DMS 273 treated with DMSO at 0.1 percent for 48 hours (cell line): Measurements from ENCODE around the gene UBE2E1.

Experiments
- DNase-seq: peaks from one replicate; lab custom pipeline; 2025; lab: John Stamatoyannopoulos, UW

Gene UBE2E1

DNA sequence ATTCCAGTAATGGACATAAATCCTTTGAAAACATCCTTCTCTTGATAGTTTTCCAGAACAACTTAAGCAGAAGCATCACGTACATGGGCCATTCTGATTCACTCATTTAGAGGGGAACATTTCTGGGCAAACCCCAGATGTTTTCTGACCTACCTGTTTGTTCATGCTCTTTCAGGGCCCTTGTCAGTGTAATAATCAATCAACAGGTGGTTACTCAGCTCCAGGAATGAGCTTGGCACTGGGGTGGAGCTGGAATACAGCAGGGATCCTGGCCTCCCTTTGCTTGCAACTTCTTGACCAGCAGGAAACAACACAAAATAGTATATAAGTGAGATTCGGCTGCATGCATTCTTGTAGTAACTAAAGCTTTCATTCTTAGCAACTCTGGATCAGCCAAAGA, 9.2 kb upstream of the UBE2E1 start:
- DNase-seq: no peak

DNA sequence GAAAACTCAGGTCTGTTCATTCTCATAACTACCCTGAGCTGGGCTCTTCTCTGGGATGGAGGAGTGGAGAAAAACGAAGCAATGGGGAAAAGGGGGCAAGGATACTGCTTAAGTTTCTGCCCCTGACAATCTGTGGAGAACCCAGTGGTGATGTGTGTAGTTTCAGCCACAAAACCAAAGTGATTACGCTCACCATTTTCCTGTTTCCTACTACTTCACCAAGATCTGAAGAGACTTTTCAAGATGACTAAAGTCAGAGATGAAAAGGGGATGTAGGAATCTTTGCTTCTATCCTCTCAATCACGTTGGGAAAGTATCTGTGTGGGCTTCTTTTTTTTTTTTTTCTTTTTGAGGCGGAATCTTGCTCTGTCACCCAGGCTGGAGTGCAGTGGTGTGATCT, 8.3 kb upstream of the UBE2E1 start:
- DNase-seq: no peak

DNA sequence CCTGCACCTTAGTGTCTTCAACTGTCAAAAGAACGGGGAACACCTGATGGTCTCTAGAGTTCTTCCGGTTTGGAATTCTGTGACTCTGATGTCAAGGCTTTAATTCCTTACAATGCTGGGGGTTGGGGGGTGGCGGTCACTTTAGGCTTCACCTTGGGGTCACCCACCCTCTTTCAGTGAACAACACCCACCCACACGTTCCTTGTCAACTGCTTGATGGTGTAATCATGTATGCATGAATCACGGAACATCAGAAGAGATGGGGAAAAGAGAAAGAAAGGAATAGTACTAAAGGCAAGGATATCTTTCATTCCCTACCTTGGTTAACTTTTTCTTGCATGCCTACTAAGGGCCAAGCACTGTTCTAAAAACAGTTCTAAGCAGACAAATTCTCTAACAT, 7.3 kb upstream of the UBE2E1 start:
- DNase-seq: no peak

DNA sequence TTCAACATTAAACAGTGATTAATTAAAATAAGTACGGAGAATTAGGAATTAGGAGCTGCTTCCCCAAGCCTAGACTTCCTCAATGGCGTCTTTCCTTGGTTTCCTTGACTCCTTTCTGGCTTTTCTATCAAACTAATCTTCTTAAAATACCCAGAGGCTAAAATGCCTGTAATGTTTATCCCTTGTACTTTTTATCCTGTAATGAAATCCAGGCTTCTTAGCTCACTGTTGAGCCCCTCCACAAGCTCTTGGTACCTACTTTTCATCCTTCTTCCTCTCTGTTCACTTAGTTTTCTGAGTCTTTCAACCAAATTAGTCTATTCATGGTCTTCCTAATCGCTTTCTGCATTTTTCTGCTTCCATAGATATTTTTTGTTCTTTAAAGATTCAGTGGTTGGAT, 6.9 kb upstream of the UBE2E1 start:
- no peak for DNase-seq

DNA sequence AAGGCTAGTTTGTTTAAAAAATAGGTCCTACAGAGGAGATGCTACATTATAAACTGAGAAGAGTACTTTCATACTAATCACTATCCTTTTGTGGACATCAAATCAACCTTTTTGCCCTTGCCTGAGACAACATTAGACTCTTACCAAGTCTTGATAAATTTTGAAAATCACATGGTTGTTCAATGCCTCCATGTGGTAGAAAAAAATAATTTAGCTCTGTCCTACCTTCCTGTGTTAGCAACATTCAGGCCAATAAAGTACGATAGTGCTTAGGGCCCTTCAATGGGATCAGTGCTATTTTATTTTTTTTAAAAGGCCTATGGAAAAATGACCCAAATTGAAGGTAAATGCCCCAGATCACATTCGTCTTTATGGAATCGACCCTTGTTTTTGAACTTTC, 5.0 kb upstream of the UBE2E1 start:
- DNase-seq: no peak

DNA sequence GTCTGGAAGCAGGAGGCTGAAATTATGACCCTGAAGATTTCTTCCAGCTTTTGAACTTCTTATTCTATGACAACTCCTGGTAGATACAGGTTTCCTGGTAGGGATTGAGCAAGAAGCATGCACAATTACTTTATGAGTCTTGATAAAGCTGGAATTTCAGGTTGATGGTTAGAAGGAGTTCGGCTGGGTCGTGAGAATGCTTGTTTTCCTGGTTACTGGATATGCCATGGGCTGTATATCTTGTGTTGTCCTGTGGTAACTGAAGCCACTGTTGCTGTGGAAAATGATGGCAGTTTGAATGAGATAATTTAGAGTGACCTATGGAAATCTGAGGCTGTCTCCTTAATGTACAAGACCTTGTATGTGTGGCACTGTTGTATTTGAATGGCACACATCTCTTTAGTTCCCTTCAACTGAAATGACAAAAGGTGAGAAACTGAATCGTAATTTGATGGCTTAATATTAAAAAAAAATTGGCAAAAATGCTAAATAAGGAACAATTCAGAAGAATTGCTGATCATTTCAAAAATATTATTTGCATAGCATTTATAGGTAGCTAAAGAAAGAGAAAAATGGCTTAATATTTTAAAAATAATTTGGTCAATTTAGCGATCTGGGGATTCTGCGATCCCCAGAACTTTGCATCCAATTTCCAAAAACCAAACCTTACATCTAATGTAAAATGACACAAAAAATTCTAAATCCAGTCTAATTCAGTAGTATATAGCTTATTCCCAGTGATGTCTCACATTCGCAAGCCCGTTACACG, 1.1 kb upstream of the UBE2E1 start:
- DNase-seq: no peak

DNA sequence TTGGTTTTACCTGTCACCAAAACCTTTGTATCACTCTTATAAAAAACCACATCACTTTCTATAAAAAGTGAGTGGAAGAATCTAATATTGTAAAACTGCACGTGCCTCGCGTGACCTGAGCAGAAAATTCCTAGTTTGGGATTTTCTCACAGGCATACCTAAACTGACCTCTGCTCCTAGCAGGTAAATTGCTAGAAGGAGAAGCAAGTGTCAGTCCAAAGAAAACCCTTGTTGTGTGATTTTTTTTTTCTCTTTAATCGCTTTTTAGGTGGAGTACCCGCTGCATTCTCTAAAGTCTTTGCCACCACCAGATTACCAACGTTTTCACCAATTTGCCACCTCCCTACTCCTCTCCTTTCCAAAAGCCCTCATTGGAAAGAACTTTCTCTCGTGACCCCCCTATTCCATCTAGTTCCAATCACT, 534 bp upstream of the UBE2E1 start:
- DNase-seq: no peak

DNA sequence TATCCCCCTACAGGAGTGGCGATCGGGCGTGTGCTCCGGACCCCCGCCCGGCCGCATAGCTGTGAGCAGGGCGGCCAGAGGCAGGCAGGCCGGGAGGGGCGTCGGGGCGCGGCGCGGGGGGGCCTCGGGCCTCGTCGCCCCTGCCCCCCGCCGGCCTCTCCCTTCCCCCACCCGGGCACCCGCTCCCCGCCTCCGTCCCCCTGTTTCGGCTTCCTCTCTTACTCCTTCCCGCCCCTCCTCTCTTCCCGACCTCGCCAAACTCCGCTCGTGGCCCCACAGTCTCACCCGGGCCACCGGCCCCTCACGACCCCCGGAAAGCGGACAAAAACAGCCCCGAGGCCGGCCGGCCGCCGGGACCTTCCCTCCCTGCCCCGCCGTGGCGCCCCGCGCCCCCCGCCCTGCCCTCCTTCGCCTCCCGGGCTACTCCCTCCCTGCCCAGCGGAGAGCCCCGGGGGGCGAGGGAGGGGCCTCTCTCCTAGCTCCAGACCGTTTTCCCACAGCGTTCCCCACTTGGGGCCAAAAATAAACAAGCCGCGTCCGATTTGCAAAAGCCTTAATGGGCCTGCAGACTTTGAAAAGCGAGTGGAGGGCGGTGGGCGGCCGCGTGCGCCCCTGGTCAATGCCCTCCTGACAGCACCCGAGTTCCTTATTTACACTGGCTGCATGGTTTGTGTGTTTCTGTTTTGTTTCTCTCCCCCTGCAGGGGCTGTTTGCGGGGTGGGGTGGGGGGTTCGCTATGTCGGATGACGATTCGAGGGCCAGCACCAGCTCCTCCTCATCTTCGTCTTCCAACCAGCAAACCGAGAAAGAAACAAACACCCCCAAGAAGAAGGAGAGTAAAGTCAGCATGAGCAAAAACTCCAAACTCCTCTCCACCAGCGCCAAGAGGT, 1.0 kb downstream of the UBE2E1 start:
- no peak for DNase-seq

DNA sequence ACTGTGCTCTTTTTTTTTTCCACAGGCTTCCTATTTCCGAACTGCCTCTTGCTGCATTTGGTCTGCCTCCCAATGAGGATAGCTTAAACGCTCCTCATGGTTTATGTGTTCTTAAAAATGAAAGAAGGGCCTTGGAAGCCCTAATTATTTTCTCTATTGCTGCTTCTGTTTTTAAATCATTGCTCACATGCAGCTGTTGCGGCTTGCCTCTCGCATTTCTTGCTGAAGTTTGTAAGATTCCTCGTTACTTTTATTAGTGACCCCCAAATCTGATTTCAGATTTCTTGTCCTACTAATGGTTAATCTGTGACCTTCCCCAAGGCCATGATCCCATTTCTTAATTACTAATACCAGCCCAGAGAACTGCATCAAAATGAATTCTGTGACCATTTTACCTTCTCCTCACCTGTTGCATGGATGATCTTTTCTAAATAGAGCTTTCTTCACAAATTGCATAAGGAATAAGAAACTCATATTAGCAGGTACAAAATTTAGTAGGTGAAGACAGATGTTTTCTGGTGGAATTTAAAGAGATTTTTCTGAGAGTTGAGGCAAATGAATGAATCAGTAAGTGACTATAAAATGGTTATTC, 1.8 kb downstream of the UBE2E1 start:
- DNase-seq: no peak

DNA sequence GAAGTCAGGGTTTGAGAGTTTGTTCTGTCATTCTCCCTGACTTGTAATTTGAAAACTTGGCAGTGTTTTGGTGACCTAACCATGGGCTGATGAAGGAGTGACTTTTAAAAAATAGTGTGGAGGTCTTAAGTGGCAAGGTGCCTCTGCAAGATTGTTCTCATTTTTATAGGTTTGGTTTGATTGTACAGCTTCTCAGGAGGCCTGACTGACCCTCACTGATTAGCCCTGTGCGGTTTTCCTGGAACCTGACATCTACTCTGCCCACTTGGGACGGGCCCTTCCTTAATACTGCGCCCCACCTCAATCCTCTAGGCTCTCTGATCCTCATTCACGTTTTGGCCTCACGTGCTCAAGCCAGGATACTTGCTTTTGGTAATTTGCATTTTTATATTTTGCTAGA, 2.8 kb downstream of the UBE2E1 start:
- no peak for DNase-seq

DNA sequence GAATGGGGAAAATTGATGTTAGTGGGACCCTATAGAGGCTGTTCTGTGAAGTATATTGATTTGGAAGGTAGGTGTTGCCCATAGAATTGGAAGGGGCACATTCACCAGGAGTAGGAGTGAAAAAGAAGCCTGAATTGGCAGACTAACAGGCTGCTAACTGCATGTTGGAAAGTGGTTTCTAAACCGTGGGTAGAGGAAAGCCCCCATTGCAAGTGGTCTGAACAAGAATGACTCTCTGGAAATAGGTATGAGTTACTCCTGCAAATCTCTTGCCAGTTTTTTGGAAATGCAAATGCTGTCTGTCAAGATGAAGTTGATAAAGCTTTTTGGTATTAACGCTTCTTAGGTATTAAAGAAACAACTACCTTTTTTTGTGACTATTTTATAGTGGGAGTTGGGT, 3.5 kb downstream of the UBE2E1 start:
- DNase-seq: no peak

DNA sequence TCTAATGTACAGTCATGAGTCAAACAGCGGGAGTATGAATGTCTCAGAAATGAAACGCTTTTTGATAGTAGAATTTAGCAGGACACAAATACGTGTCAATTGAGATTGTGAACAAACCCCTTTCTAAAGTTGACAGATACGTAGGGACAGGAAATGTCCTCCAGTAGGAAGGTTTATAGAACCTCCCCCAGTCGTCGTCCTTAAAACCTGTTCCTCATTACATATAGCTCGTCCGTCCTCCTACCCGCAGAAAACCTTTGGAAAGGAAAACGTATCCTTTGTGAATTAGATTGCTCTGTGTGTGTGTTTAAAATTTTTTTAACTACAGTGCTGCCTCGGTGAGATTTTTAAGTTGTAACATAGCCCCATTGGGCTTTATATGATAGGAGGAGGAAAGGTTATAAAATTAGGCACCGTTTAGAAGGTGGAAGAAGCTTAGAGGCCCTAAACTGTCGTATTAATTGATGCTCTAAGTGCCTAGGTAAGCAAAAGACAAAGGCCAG, 4.1 kb downstream of the UBE2E1 start:
- DNase-seq: no peak

DNA sequence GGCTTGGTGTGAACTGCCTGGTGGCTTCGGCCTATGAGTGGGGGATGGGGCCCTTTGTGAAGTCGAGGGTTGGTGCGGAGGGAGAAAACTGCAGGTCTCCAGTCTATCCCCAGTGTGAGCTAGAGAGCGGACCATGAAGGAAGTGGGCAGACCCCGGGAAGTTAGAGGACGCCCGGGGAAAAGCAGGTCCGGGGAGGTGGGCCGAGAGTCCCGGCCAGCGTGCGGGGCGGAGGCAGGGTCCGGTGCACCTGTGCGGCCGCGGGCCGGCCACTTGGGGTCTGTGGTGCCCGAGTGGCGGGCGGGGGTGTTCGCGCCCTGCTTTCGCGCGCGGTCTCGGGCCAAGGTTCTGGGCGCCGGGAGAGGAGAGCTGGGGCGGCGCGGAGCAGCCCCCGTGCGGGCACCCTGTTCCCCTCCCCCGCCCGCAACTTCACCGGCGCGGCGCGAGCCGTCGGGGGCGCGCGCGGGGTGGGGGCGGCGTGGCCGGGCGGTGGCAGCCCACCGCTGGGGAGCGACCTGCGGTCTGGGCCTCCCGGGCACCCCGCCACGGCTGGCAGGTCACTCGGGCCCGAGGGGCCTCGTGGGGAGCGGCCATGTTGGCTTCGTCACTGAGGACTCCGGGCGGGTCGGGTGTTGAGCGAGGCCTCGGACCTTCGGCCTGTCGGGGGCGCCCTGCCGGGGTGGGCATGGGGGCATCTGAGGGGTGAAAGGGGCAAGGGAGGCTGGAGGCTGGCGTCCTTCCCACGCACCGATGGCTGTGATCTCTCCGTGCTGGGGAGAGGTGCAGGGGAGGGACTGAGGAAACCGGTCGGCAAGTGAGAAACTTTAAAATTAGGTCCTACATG, 4.8 kb downstream of the UBE2E1 start:
- DNase-seq: no peak

DNA sequence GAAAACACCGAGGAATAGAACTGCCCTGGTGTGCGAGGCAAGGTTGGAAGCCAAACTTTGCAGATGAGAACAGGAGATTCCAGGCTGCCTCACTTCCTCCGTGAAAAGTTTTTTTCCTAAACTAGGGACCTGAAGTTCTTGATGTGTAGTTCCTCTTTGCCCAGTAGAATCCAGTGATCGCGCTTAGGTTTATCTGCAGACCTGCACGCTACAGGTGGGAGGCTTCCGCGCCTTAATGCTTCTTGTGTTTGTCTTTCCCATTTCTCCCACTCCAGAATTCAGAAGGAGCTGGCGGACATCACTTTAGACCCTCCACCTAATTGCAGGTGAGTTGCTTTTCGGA, 5.4 kb downstream of the UBE2E1 start:
- DNase-seq: no peak

DNA sequence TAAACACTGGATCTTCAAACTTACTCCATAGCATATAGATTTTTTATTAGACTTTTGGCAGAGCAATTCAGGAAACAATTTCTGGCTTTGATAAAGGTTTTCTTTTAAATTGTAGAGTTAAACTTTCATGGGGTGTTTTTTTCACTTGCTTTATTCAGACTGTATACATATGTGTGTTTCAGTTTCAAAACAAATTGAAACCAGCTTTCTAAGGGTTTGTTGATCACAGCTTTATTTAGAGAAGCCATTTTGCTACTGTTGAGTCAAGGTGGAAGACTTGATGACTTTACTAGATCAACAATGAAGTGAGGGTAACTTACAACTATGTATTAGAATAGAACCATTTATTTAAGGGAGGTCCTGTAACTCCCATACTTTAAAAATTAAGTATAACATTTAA, 6.2 kb downstream of the UBE2E1 start:
- DNase-seq: no peak

DNA sequence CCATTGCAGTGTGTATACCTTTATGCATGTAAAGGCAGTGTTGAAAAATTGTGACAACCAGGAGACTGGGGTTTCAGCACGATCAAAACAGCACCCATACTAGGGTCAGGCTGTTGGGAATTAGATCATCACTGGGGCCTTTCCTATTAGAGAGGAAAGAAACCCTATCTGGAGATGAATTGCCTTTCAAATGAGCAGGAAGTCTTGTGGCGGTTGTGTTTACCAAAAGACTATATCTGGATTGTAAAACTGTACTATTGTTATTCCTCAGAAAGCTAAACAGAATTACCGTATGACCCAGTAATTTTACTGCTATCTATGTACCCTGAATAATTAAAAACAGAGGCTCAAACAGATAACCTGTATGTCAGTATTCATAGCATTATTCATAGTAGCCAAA, 10.1 kb downstream of the UBE2E1 start:
- no peak for DNase-seq

DNA sequence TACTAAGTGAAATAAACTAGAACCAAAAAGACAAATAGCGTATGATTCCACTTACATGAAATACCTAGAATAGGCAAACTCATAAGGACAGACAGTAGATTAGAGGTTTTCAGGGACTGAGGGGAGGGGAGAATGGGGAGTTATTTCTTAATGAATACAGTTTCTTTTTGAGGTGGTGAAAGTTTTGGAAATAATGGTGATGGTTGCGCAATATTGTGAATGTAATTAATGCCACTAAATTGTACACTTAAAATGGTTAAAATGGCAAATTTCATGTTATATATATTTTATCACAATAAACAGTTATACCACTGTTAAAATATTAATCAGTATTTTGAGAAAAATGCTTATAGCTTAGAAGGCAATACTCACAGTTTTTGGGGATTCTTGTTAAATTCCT, 11.0 kb downstream of the UBE2E1 start:
- DNase-seq: no peak

DNA sequence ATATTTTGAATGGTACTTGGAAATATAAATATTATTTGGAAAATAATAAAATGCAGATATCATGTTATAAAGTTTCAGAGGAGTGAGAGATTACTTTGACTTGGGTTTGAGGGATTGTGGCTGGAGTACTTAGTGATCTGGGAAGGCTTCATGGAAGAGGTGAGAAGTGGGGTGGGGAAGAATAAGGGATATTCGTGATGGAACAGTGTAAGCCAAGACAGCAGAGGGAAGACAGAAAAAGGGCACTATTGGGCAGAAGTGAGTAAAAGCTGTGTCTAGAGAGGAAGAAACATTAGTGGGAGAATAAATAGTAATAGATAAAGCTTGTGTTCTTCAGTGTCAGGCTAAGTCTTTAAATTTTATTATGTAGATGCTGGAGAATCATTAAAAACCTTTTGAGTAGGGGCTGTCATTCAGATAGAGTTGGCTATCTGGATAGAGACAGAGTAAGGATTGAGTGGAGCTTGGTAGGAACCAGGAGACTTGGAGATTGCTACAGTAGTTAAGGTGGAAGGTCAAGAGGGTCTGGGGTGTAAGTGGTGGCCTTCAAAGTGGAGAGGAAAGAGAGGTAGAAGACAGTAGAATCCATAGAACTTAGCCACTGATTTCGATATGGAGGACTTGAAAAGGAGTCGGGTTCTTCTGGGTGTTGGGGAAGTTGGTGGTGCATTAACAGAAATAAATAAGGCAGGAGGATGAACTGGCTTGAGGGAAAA, 11.9 kb downstream of the UBE2E1 start:
- DNase-seq: no peak

DNA sequence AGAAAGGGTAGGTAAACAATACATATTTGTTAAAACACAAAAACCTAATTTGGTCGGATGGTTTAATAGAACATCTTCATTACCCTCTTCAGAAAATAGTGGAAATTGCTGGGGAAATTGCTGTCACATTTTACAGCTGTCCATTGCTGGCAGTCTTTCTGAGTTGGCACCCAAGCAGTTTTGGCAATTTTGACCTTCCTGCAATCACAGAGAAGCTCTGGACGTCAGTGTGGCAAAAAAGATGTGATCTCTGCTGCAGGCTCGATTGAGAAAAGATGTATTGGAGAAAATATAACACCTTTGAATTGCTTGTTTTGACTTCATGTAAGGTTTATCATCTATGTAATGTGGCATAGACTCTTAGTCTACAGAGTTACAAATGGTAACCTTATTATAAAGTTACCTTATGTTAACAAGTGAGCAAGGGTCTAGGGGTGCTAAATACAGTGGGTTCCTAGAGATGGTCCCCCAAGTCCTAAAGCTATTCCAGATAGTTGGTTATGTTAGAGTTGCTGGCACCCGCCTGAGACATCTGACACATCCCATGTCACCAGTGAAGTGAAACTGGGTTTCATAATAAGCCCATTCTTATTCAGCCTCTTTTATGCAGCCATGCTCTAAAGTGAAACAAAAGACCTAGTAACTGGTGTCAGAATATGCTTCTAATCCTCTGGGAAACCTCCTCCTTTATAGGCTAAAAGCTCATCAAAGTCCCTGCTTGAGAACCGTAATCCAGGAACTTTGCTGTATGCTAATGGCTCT, 14.0 kb downstream of the UBE2E1 start:
- no peak for DNase-seq

DNA sequence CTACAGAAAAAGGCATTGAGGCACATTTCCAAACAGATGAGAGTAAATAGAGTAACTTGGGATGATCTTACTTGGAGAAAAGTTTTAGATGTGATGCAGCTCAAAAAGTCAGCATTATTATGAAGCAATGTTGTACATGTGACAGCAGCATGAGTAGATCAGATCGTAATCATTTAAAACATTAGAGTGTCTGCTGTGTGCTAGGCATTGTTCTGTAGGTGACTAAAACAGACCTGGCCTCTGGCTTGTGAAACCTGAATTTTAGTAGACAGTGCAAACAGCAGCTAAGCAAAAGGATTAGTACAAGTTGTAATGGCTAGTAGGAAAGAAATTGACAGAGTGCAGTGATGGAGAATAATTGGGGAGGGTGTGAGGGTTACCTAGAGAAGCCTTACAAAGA, 15.1 kb downstream of the UBE2E1 start:
- no peak for DNase-seq

DNA sequence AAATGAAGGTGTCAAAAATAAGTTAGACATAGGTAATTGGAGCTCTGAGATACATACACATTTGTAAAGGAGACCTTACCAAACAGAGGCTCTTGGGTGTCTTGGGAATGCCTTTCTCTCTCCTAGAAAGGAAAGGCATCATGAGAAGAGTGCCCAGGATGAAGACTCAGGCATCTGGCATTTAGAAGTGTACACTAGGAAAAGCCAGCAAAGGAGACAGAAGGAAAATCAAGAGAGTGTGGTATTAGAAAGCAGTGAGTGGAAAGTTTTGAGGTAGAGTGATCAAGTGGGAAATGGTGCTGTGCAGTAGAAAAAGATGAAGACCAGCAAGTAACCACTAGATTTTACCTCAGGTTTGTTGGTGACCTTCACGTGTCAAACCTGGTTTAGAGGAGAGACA, 16.1 kb downstream of the UBE2E1 start:
- DNase-seq: no peak
